ENCODE data around the gene SLAMF9.

GRCh38 chr1:159985473-159985872 is 31.4 kb upstream of the SLAMF9 start:
- no peak for TF ChIP-seq CTCF (IDR thresholded peaks at IDR 0.05; ENCODE audit: insufficient read depth, low read depth, low read length)
- TF ChIP-seq EZH2 (IDR thresholded peaks at IDR 0.05; ENCODE audit: insufficient read depth, low read length) = no peak

Measured in astrocyte (in vitro differentiated cells and primary cell).